Measurements from ENCODE around the gene ABCC9. TPM values are rescaled to one million over a fixed set of nuclear protein-coding genes. Genes with fewer than 3 reads are reported as not detected.
"Not testable (repeated sequence)": the region's sequence is repeated elsewhere in the genome, so short reads cannot be mapped to it uniquely, and the experiment has no call there.

ABCC9 gene
- total RNA-seq, 1 donor from 2014 or later: 2.7 TPM

DNA sequence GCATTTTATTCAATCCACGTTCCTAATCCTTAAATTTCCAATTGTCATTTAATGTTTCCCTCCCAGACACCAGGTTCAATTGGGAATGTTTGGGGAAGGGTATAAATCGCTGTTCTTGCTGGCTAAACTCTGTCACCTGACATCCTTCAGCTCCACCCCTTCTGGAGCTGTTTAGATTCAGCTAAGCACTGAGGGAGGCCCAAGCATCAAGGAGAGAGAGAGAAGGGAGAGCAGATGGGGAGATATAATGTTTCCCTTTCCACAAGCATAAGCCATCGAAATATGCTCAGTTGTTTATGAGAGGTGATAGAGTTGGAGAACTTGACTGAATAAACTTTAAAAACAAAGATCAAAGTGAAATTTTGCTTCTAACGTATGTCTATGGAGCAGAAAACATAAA, 1.8 kb downstream of the ABCC9 start:
- Mint-ChIP-seq H3K36me3 (ENCODE audit: low read depth) (peaks cover 2% of the 10 kb centered on the region), H3K4me3 (ENCODE audit: unreplicated experiment) (no peak overlapping the region), H3K9me3 (ENCODE audit: low read depth) (peaks cover 9% of the 10 kb centered on the region), H3K27me3 (ENCODE audit: low read depth) (peaks cover 38% of the 10 kb centered on the region), H3K4me1 (ENCODE audit: low read depth) (peaks cover 19% of the 10 kb centered on the region), H3K27ac (ENCODE audit: unreplicated experiment) (no peak overlapping the region)
- no peak for DNase-seq (ENCODE audit: low spot score)
- TF ChIP-seq, protein P1, sequence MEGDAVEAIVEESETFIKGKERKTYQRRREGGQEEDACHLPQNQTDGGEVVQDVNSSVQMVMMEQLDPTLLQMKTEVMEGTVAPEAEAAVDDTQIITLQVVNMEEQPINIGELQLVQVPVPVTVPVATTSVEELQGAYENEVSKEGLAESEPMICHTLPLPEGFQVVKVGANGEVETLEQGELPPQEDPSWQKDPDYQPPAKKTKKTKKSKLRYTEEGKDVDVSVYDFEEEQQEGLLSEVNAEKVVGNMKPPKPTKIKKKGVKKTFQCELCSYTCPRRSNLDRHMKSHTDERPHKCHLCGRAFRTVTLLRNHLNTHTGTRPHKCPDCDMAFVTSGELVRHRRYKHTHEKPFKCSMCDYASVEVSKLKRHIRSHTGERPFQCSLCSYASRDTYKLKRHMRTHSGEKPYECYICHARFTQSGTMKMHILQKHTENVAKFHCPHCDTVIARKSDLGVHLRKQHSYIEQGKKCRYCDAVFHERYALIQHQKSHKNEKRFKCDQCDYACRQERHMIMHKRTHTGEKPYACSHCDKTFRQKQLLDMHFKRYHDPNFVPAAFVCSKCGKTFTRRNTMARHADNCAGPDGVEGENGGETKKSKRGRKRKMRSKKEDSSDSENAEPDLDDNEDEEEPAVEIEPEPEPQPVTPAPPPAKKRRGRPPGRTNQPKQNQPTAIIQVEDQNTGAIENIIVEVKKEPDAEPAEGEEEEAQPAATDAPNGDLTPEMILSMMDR (IDR thresholded peaks at IDR 0.05): no peak

DNA sequence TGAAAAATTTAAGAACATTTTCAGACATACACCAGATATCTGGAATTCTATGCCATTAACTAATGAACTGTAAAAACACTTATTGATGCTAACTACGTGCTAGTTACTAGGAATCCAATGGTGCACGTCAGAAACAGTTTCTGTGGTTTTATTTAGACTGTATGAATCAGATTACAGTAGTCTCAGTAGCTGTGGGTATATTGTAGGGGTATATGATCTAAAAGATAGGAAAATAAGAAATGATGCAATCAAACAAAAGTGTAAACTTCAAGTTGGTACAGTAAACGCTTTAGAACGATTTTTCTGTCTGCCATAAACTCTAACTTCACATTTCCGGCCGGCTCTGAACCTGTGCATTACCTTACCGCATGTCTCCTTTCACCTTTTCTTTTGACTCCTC, 2.3 kb downstream of the ABCC9 start:
- no peak overlapping the region for H3K27ac Mint-ChIP-seq (ENCODE audit: unreplicated experiment)
- no peak for DNase-seq (ENCODE audit: low spot score)
- TF ChIP-seq, protein P1 (IDR thresholded peaks at IDR 0.05): no peak
- H3K9me3 Mint-ChIP-seq (ENCODE audit: low read depth): peaks cover 4% of the 10 kb centered on the region
- H3K36me3 Mint-ChIP-seq (ENCODE audit: low read depth): peaks cover 2% of the 10 kb centered on the region
- H3K4me1 Mint-ChIP-seq (ENCODE audit: low read depth): peaks cover 19% of the 10 kb centered on the region
- H3K27me3 Mint-ChIP-seq (ENCODE audit: low read depth): peaks cover 38% of the 10 kb centered on the region
- H3K4me3 Mint-ChIP-seq (ENCODE audit: unreplicated experiment): no peak overlapping the region

DNA sequence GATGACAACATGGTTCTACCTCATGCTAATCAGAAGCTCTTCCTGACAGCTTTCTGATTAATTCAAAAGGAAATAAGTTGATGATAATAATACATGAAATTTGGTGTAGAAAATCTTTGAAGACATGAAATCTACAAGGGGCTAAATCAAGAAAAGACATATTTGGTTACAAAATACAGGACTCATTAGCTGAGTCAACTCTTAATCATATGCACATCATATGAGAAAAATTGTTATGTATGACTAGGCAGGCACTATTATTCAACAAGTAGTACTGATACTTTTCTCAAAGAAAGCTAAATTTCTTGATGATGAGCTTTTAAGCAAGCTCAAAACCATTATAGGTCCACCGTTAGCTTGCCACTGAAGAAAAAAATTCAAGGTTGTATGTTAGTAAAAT, 7.1 kb downstream of the ABCC9 start:
- peaks cover 23% of the 10 kb centered on the region for H3K27me3 Mint-ChIP-seq (ENCODE audit: low read depth)
- DNase-seq (ENCODE audit: low spot score): no peak

DNA sequence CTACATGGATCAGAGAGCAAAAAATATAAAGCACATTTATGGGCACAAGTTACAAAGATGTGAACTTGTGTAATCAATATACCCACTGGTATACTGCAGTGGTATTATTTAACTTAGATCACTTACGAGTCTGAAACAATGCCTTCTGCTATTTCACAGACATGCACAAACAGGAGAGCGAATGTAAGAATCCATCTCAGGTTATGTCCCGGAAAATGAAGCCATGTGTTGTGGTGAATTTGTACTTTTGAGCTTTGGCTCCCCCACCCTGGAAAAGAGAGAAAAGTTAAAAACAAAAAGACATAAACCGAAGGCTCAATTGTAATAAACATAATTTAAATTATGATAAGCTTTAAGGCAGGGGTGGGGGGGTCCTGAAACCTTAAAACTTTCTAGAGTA, 7.6 kb downstream of the ABCC9 start:
- Mint-ChIP-seq H3K36me3 (ENCODE audit: low read depth) (peaks cover 2% of the 10 kb centered on the region), H3K4me3 (ENCODE audit: unreplicated experiment) (no peak overlapping the region), H3K4me1 (ENCODE audit: low read depth) (no peaks in the 10 kb centered on the region), H3K27ac (ENCODE audit: unreplicated experiment) (no peak overlapping the region), H3K9me3 (ENCODE audit: low read depth) (no peaks in the 10 kb centered on the region), H3K27me3 (ENCODE audit: low read depth) (peaks cover 18% of the 10 kb centered on the region)
- TF ChIP-seq, protein P1 (IDR thresholded peaks at IDR 0.05): no peak
- DNase-seq (ENCODE audit: low spot score): no peak

More for the DNA sequence above, 7.1 kb downstream of the ABCC9 start:
- Mint-ChIP-seq H3K36me3 (ENCODE audit: low read depth) (peaks cover 2% of the 10 kb centered on the region), H3K4me3 (ENCODE audit: unreplicated experiment) (no peak overlapping the region), H3K27ac (ENCODE audit: unreplicated experiment) (no peak overlapping the region), H3K4me1 (ENCODE audit: low read depth) (no peaks in the 10 kb centered on the region), H3K9me3 (ENCODE audit: low read depth) (no peaks in the 10 kb centered on the region)
- TF ChIP-seq, protein P1 (IDR thresholded peaks at IDR 0.05): no peak

DNA sequence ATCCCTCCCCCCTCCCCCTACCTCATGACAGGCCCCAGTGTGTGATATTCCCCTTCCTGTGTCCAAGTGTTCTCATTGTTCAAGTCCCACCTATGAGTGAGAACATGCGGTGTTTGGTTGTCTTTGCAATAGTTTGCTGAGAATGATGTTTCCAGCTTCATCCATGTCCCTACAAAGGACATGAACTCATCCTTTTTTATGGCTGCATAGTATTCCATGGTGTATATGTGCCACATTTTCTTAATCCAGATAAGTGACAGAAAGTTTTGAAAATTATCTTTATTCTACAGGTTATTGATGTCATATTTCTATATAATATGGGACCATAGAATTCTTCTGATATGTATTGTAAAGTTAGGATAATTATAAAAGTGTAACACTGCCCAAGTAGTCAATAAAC, 11.3 kb downstream of the ABCC9 start:
- not testable (repeated sequence) for H3K4me3 Mint-ChIP-seq (ENCODE audit: unreplicated experiment); H3K4me1 Mint-ChIP-seq (ENCODE audit: low read depth); DNase-seq (ENCODE audit: low spot score); H3K27me3 Mint-ChIP-seq (ENCODE audit: low read depth); H3K36me3 Mint-ChIP-seq (ENCODE audit: low read depth); H3K9me3 Mint-ChIP-seq (ENCODE audit: low read depth); H3K27ac Mint-ChIP-seq (ENCODE audit: unreplicated experiment)

DNA sequence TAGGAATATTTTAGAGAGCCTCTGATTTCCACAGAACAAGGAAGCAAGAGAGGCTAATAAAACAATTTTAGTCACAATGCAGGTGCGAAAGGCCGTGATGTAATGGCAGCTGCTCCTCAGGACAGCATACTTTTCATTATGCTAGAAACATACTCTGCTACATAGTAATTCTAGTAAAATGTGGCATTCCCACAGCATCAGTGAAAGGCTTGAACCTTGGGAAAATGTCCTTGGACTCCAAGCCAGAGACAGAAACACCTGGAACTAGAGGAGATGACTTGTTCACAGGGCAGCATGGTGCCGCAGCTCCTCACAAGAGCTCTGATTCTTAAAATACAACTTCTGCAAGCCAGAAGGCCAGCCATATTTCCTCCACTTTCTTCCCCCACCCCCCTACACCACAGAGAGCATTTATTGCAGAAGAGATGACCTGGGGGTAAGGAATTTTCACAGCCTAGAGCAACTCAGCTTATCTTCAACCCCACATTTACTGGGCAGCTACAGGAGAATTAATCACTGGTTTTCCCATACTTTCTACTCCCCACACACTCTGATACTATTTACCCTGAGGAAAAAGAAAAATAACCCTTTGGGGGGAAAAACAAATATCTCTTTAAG, 15.8 kb downstream of the ABCC9 start:
- DNase-seq (ENCODE audit: low spot score): no peak

More for the DNA sequence above, 15.8 kb downstream of the ABCC9 start:
- Mint-ChIP-seq H3K4me3 (ENCODE audit: unreplicated experiment) (no peak overlapping the region), H3K4me1 (ENCODE audit: low read depth) (no peaks in the 10 kb centered on the region), H3K9me3 (ENCODE audit: low read depth) (no peaks in the 10 kb centered on the region), H3K27ac (ENCODE audit: unreplicated experiment) (no peak overlapping the region), H3K27me3 (ENCODE audit: low read depth) (peaks cover 13% of the 10 kb centered on the region), H3K36me3 (ENCODE audit: low read depth) (no peaks in the 10 kb centered on the region)
- TF ChIP-seq, protein P1 (IDR thresholded peaks at IDR 0.05): no peak

All from chondrocyte (in vitro differentiated cells).